Measurements from ENCODE around the gene INPP4B. TPM values are rescaled to one million over a fixed set of nuclear protein-coding genes. Genes with fewer than 3 reads are reported as not detected.

The INPP4B gene
- total RNA-seq, 4 donors from 2014 or later, result 29.4 to 51.5 (median 35.3) TPM

DNA sequence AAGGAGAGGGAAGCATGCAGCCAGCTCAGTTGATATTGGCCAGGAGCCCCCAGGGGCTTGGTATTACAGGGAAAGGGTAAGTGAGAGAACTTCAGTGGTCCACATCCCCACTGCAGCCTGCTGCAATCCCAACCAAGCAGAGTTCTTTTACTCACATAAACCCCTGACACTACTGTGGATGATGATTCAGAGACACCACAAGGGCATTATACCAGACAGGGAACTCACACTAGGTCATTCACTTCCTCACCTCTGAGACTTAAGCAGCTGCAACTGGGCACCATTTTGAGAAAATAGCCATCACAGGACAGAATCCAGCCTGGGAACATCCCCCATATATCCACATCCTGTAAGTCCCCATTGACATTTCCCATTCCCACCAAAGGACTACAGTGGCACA is 248.0 kb downstream of the INPP4B start:
- DNase-seq, result no peak
- Histone ChIP-seq H3K4me3 (no peak overlapping the region), H3K4me1 (no peaks in the 10 kb centered on the region), H3K27ac (no peak overlapping the region), H3K9me3 (peaks cover 0 to 6% of the 10 kb centered on the region in 2 donors), H3K27me3 (no peaks in the 10 kb centered on the region), H3K36me3 (no peaks in the 10 kb centered on the region)
- no peak for TF ChIP-seq POLR2A (IDR thresholded peaks at IDR 0.05)
- TF ChIP-seq, protein P1, sequence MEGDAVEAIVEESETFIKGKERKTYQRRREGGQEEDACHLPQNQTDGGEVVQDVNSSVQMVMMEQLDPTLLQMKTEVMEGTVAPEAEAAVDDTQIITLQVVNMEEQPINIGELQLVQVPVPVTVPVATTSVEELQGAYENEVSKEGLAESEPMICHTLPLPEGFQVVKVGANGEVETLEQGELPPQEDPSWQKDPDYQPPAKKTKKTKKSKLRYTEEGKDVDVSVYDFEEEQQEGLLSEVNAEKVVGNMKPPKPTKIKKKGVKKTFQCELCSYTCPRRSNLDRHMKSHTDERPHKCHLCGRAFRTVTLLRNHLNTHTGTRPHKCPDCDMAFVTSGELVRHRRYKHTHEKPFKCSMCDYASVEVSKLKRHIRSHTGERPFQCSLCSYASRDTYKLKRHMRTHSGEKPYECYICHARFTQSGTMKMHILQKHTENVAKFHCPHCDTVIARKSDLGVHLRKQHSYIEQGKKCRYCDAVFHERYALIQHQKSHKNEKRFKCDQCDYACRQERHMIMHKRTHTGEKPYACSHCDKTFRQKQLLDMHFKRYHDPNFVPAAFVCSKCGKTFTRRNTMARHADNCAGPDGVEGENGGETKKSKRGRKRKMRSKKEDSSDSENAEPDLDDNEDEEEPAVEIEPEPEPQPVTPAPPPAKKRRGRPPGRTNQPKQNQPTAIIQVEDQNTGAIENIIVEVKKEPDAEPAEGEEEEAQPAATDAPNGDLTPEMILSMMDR (IDR thresholded peaks at IDR 0.05), result no peak
- intact Hi-C loops (cut with DNase I; ENCODE audit: low total_unique reads), result no loop called here

DNA sequence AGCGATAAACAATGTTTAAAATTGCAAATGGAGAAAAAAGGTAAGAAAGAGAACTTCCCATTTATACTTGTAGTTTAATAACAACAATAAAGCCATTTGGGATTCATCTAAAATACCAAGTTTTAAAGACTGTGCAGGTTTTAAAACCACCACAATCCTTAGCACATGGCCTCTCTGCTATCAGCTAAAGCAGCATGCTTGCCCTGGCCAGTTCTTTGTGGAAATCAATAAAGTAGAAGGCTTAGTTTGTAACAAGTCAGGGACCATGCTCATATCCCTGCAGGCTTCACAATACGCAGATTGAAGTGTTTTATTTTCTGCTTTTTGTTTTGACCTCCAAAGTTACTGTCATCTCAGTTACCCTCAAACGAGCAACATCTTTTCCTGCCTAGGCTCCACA is 249.5 kb downstream of the INPP4B start:
- intact Hi-C loops (cut with DNase I; ENCODE audit: low total_unique reads), result no loop called here
- Histone ChIP-seq H3K27me3 (no peaks in the 10 kb centered on the region), H3K27ac (no peak overlapping the region), H3K4me1 (no peaks in the 10 kb centered on the region), H3K36me3 (no peaks in the 10 kb centered on the region), H3K4me3 (no peak overlapping the region), H3K9me3 (no peaks in the 10 kb centered on the region)
- DNase-seq, result no peak
- TF ChIP-seq, protein P1 (IDR thresholded peaks at IDR 0.05), result no peak
- no peak for TF ChIP-seq POLR2A (IDR thresholded peaks at IDR 0.05)

DNA sequence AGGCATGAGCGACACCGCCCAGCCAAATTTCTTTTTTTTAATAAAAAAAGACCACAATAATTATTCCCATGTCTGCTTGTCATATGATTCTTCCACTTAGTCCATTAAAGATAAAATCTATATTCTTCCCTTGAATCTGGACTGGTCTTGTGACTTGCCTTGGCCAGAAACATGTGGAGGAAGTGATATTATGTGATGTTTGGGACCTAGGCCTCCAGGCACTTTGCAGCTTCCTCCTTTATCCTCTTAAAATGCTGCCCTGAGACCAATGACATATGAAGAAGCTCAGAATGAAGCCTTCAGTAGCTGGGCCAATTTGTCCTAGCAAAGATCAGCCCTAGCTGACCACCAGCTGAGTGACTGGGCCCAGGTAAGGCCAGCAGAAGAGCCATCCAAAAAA is 250.0 kb downstream of the INPP4B start:
- Histone ChIP-seq H3K27me3 (no peaks in the 10 kb centered on the region), H3K9me3 (no peaks in the 10 kb centered on the region), H3K36me3 (no peaks in the 10 kb centered on the region), H3K27ac (no peak overlapping the region), H3K4me1 (no peaks in the 10 kb centered on the region), H3K4me3 (no peak overlapping the region)
- no peak for TF ChIP-seq POLR2A (IDR thresholded peaks at IDR 0.05)
- TF ChIP-seq, protein P1 (IDR thresholded peaks at IDR 0.05), result no peak
- intact Hi-C loops (cut with DNase I; ENCODE audit: low total_unique reads), result no loop called here
- no peak for DNase-seq

DNA sequence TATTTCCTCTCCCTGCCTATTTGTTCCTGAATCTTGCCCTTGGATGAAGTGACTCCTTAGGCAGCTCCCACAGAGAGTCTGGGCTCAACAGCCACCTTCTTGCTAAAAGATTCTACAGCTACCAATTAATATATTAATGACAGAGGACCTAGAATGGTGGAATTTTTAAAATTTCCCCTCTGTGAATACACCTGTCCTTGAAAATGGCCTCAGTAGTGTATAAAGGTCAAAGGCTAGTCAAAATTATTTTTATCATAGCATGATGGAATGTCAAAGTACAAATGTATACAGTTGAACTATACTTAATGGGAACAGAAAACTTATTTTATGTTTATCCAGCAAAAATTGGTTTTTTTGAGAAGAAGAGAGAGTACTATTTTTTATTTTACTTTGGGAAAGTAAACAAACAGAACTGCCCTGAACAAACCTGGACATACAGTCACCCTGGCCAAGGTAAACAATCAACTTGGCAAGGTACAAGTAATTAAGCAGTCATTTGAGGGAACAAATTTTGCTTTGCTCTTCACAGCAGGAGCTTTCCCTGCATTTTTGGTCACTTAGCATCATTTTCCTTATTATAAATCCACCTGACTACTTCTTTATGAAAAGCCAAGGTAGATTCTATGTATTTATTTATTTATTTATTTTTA is 250.8 kb downstream of the INPP4B start:
- DNase-seq, result no peak
- H3K36me3 ChIP-seq, result no peaks in the 10 kb centered on the region
- no peaks in the 10 kb centered on the region for H3K27me3 ChIP-seq
- intact Hi-C loops (cut with DNase I; ENCODE audit: low total_unique reads), result no loop called here
- H3K27ac ChIP-seq, result no peak overlapping the region
- no peak for TF ChIP-seq POLR2A (IDR thresholded peaks at IDR 0.05)
- TF ChIP-seq, protein P1 (IDR thresholded peaks at IDR 0.05), result no peak
- no peaks in the 10 kb centered on the region for H3K4me1 ChIP-seq
- H3K4me3 ChIP-seq, result no peak overlapping the region
- H3K9me3 ChIP-seq, result no peaks in the 10 kb centered on the region

DNA sequence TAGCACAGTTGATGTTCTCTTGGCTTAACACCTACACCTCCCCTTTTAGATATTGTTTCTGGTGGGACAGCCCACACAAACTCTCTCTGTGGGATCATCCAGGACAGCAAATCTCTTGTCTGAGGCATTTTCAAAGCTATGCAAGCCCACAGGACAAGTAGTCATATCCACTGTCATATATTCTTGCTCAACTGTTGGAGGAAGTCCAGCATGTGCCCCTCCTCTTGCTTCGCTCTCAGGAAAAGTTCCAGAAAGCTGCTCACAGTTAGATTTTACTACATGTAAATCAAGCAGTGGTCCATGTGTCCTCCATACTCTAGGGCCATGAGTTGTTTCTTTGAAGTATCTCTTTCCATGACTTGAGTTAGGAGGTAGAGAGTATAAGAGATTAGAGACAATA is 260.7 kb downstream of the INPP4B start:
- H3K27ac ChIP-seq, result no peak overlapping the region
- TF ChIP-seq POLR2A (IDR thresholded peaks at IDR 0.05), result no peak
- TF ChIP-seq, protein P1 (IDR thresholded peaks at IDR 0.05), result no peak
- H3K36me3 ChIP-seq, result no peaks in the 10 kb centered on the region

More for the DNA sequence above, 260.7 kb downstream of the INPP4B start:
- no peaks in the 10 kb centered on the region for H3K27me3 ChIP-seq
- intact Hi-C loops (cut with DNase I; ENCODE audit: low total_unique reads), result no loop called here
- DNase-seq, result no peak
- H3K4me3 ChIP-seq, result no peak overlapping the region
- H3K9me3 ChIP-seq, result no peaks in the 10 kb centered on the region
- no peaks in the 10 kb centered on the region for H3K4me1 ChIP-seq

Measured in uterus (tissue), 4 donors.